GM19099 (cell line): ENCODE measurements around the gene PRAMEF8.
"Not testable (repeated sequence)": the region's sequence is repeated elsewhere in the genome, so short reads cannot be mapped to it uniquely, and the experiment has no call there.

ENCODE experiments used
- POLR2A ChIP-seq: IDR thresholded peaks from 3 replicates; pipeline ENCODE4 v1.6.1; 2011; ENCODE audit warnings: low read depth; ENCODE audit not compliant: insufficient read length; ENCODE audit errors: extremely low read depth

The PRAMEF8 gene

DNA sequence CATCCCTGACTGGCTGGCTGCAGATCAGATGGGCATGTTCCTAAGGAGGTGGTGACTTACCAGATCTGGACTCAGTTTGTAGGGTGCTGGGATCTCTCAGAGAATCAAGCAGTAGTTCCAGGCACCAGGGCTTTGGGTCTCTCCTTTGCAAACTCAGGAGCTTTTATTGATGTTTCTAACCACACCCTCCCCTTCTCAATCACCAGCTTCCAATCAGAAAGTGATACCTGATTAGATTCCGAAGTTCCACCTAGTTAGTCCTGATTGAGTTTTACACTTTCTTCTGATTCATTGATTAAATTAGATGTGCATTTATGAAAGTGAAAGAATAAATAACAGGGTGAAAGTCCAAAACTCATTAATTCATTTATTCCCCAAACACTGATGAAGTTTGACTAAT is at the start of gene PRAMEF8:
PRAMEF8 (minus strand) TSS at position 101 of the 400 bp plus-strand sequence. CDS start 1,046 bp downstream, outside the sequence.
- TF ChIP-seq POLR2A, result not testable (repeated sequence)

DNA sequence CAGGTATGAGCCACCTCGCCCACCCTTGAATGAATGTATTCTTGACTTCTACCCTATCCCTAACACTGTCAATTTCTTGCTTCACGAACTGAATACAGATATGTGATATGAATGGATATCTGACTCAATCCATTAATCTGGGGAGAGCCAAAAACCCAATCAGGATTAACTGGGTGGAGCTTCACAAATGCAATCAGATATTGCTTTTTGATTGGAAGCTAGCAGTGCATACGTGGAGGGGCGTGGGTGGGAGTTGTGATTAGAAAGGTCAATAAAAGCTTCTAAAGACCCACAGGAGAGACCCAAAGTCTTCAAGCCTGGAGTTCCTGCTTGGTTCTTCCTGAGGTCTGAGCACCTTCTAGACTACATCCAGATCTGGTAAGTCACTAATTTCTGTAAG is 30.3 kb upstream of the PRAMEF8 start, which contains the start of gene PRAMEF15:
PRAMEF15 (plus strand) TSS at position 301 of the 400 bp plus-strand sequence. CDS start 2,827 bp downstream, outside the sequence.
- not testable (repeated sequence) for TF ChIP-seq POLR2A

DNA sequence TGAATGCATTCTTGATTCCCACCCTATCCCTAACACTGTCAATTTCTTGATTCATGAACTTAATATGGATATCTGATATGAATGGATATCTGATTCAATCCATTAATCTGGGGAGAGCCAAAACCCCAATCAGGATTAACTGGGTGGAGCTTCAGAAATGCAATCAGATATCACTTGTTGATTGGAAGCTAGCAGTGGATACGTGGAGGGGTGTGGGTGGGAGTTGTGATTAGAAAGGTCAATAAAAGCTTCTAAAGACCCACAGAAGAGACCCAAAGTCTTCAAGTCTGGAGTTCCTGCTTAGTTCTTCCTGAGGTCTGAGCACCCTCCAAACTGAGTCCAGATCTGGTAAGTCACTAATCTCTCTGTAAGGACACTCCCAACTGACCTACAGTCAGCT is 18.3 kb upstream of the PRAMEF8 start, which contains the start of gene PRAMEF33:
PRAMEF33 (plus strand) TSS at position 301 of the 400 bp plus-strand sequence. CDS start 2,416 bp downstream, outside the sequence.
- TF ChIP-seq POLR2A, result not testable (repeated sequence)

- TF ChIP-seq POLR2A, result not testable (repeated sequence)
These were observed 31.0 kb downstream of the PRAMEF8 start, which contains the start of gene PRAMEF5 for GRCh38 chr1:13253898-13254297. Gene PRAMEF5 (plus strand): TSS chr1:13254198. CDS start chr1:13259269, 5,071 bp downstream.
